ENCODE measurements around the gene CDK5R1. TPM values are rescaled to one million over a fixed set of nuclear protein-coding genes. Genes with fewer than 3 reads are reported as not detected.

CDK5R1 gene
- total RNA-seq (2021) (3.9 and 5.1 TPM in 2 replicates), Bru-seq, nascent RNA (percentile 61 among the genes with signal in this experiment), BruChase-seq, experiment 1, labeled RNA remaining after a 2-hour chase (percentile 74 among the genes with signal in this experiment), BruChase-seq, experiment 2, labeled RNA remaining after a 6-hour chase (percentile 47 among the genes with signal in this experiment)
- long read RNA-seq, full-length matches to known transcripts: 5 of 10 reads
- long read RNA-seq, partial matches to known transcripts: 0 of 10 reads
- long read RNA-seq, other reads (novel, unspliced or antisense): 5 of 10 reads

DNA sequence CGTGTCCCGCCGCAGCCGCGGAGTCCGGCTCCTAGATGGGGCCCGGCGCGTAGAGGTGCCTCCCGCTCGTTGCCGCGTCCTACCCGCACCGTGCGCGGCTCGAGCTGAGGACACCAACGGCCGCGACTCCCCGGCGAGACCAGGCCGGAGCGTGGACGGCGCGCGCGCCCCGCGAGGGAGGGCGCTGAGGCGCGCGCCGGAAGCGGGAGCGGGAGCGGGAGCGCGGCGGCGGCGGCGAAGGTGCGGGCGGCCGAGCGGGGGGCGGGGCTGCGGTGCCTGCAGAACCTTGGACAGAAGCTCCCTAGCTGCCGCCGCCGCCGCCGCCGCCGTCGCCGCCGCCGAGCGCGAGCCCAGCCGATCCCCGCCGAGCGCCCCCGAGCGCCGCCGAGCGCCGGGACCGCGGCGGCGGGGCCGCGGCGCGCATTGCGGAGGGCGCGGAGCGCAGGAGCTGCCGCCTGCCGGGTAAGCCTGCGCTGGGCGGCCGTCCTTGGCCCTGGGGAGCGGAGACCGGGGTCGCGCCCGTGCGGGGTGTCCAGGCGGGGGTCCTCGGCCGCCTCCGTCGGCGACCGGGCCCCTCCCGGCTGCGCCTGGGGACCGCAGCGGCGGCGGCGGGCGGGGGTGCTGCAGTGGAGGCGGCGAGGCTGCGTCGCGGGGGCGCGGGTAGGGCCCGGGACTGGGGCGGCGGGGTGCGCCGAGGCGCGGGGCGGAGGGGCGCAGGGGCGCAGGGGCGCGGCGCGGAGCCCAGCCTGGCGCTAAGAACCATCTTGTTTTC, at the start of gene CDK5R1:
TSS of gene CDK5R1 (plus strand) at position 293 of the 772 bp plus-strand sequence. CDS start 628 bp downstream, outside the sequence.
- H3K27ac ChIP-seq (ENCODE audit: low read depth, low read length, poor library complexity, severe bottlenecking): peak within 1 kb of the TSS; percentile 37
- intact Hi-C loops (cut with micrococcal nuclease; ENCODE audit: unreplicated experiment): no loop called here

GRCh38 chr17:32440722-32441121, 46.1 kb upstream of the CDK5R1 start:
- H3K4me1 ChIP-seq (ENCODE audit: insufficient read depth, low read length, poor library complexity, severe bottlenecking): no peaks in the 10 kb centered on the region
- H3K9me3 ChIP-seq (ENCODE audit: low read depth, low read length, poor library complexity, severe bottlenecking): no peaks in the 10 kb centered on the region
- H3K4me3 ChIP-seq (ENCODE audit: low read depth, low read length, poor library complexity, severe bottlenecking): no peak overlapping the region
- POLR2A ChIA-PET (ENCODE audit: low non-redundant PET): no interaction called here
- BruUV-seq (replicated peaks): no TSS peak
- no peak for TF ChIP-seq EZH2 (IDR thresholded peaks at IDR 0.05; ENCODE audit: borderline replicate concordance, low read depth, low read length, poor library complexity, severe bottlenecking)
- TF ChIP-seq, protein P1, sequence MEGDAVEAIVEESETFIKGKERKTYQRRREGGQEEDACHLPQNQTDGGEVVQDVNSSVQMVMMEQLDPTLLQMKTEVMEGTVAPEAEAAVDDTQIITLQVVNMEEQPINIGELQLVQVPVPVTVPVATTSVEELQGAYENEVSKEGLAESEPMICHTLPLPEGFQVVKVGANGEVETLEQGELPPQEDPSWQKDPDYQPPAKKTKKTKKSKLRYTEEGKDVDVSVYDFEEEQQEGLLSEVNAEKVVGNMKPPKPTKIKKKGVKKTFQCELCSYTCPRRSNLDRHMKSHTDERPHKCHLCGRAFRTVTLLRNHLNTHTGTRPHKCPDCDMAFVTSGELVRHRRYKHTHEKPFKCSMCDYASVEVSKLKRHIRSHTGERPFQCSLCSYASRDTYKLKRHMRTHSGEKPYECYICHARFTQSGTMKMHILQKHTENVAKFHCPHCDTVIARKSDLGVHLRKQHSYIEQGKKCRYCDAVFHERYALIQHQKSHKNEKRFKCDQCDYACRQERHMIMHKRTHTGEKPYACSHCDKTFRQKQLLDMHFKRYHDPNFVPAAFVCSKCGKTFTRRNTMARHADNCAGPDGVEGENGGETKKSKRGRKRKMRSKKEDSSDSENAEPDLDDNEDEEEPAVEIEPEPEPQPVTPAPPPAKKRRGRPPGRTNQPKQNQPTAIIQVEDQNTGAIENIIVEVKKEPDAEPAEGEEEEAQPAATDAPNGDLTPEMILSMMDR (conservative IDR thresholded peaks at IDR 0.05; ENCODE audit: low read depth, low read length): no peak
- no peak for DNase-seq (ENCODE audit: low spot score)
- H3K36me3 ChIP-seq (ENCODE audit: insufficient read depth, low read length, poor library complexity, severe bottlenecking): no peaks in the 10 kb centered on the region
- intact Hi-C loops (cut with micrococcal nuclease; ENCODE audit: unreplicated experiment): loop anchor here (10.0 kb wide), 1 partner anchor 86 kb away; the partner anchor contains the start of gene ZNF207
- CTCF ChIA-PET: no interaction called here
- no peak overlapping the region for H3K27ac ChIP-seq (ENCODE audit: low read depth, low read length, poor library complexity, severe bottlenecking)
- no peaks in the 10 kb centered on the region for H3K27me3 ChIP-seq (replicated peaks; ENCODE audit: insufficient read depth, low read depth, low read length, poor library complexity)

More for the DNA sequence above, at the start of gene CDK5R1:
- no peaks in the 10 kb centered on the region for H3K27me3 ChIP-seq (replicated peaks; ENCODE audit: insufficient read depth, low read depth, low read length, poor library complexity)
- no TSS peak for BruUV-seq (replicated peaks)
- no peaks in the 10 kb centered on the region for H3K9me3 ChIP-seq (ENCODE audit: low read depth, low read length, poor library complexity, severe bottlenecking)
- POLR2A ChIA-PET (ENCODE audit: low non-redundant PET): no interaction called here
- H3K36me3 ChIP-seq (ENCODE audit: insufficient read depth, low read length, poor library complexity, severe bottlenecking): no peaks in the 10 kb centered on the region
- TF ChIP-seq EZH2 (IDR thresholded peaks at IDR 0.05; ENCODE audit: borderline replicate concordance, low read depth, low read length, poor library complexity, severe bottlenecking): no peak
- TF ChIP-seq, protein P1 (conservative IDR thresholded peaks at IDR 0.05; ENCODE audit: low read depth, low read length): no peak
- CTCF ChIA-PET: interaction anchor here (1.4 kb wide), 1 partner anchor 43 kb away, joined by 4 read pairs; the partner anchor contains the start of gene PSMD11
- peaks cover 11% of the 10 kb centered on the region for H3K4me1 ChIP-seq (ENCODE audit: insufficient read depth, low read length, poor library complexity, severe bottlenecking)
- peak; percentile 67 for DNase-seq (ENCODE audit: low spot score)
- H3K4me3 ChIP-seq (ENCODE audit: low read depth, low read length, poor library complexity, severe bottlenecking): peak within 1 kb of the TSS; percentile 51

DNA sequence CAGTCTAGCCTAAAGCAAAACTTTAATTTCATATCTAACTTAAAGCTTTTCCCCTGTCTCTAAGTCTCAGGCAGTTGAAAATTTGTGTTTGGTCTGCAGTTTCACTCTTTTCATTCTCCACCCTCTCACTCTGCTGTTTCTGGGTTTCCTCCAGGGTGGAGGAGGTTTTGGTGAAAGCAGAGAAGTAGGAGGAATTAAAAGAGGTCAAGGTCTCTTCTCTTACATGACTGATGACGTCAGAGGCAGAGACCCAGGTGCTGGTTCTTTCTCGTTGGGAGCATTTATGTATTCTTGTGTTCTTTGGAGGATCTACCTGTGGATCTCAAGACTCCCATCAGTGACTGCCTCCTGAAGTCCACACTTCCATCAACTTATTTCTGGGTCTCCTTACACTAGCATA, 44.9 kb upstream of the CDK5R1 start:
- Histone ChIP-seq H3K27me3 (replicated peaks; ENCODE audit: insufficient read depth, low read depth, low read length, poor library complexity) (no peaks in the 10 kb centered on the region), H3K36me3 (ENCODE audit: insufficient read depth, low read length, poor library complexity, severe bottlenecking) (no peaks in the 10 kb centered on the region), H3K4me3 (ENCODE audit: low read depth, low read length, poor library complexity, severe bottlenecking) (no peak overlapping the region), H3K27ac (ENCODE audit: low read depth, low read length, poor library complexity, severe bottlenecking) (no peak overlapping the region), H3K4me1 (ENCODE audit: insufficient read depth, low read length, poor library complexity, severe bottlenecking) (peaks cover 8% of the 10 kb centered on the region), H3K9me3 (ENCODE audit: low read depth, low read length, poor library complexity, severe bottlenecking) (no peaks in the 10 kb centered on the region)
- ChIA-PET POLR2A (ENCODE audit: low non-redundant PET) (no interaction called here), CTCF (no interaction called here)
- no peak for DNase-seq (ENCODE audit: low spot score)
- intact Hi-C loops (cut with micrococcal nuclease; ENCODE audit: unreplicated experiment): loop anchor here (10.0 kb wide), 1 partner anchor 87 kb away; the partner anchor contains the start of gene ZNF207
- BruUV-seq (replicated peaks): no TSS peak
- TF ChIP-seq, protein P1 (conservative IDR thresholded peaks at IDR 0.05; ENCODE audit: low read depth, low read length): no peak
- no peak for TF ChIP-seq EZH2 (IDR thresholded peaks at IDR 0.05; ENCODE audit: borderline replicate concordance, low read depth, low read length, poor library complexity, severe bottlenecking)

Measured in A673 (cell line).